ENCODE results near the gene SEMA3A. TPM values are rescaled to one million over a fixed set of nuclear protein-coding genes. Genes with fewer than 3 reads are reported as not detected.

SEMA3A gene
- 42.3 and 52.1 TPM in 2 replicates for total RNA-seq

GRCh38 chr7:84194484-84195271 is at the start of gene SEMA3A:
SEMA3A (minus strand) TSS chr7:84194789; CDS start chr7:84194586, 203 bp downstream.

